Upper lobe of left lung (tissue), 6 donors: ENCODE measurements around the gene CTNNBL1. TPM values are rescaled to one million over a fixed set of nuclear protein-coding genes. Genes with fewer than 3 reads are reported as not detected.

Experiments
- ATAC-seq, 2 donors: fragments of 200-7000 bp; cut with Tn5 transposase; one replicate each; pipeline ENCODE4 v1.9.1; 2022; ENCODE audit warnings: mild to moderate bottlenecking in 2 of 2, moderate library complexity in 2 of 2; ENCODE audit not compliant: low FRiP score in 2 of 2
- DNase-seq, 2 donors: peaks; one replicate each; pipeline ENCODE4 v3.0.0-alpha.2; 2019 to 2020
- H3K27ac ChIP-seq, 4 donors: fragments of 200-600 bp; sonication (generic); one replicate each; pipeline ENCODE4 v1.5.1; 2016 to 2019
- H3K27me3 ChIP-seq, 4 donors: fragments of 200-600 bp; sonication (generic); one replicate each; pipeline ENCODE4 v1.5.1; 2017 to 2019
- H3K36me3 ChIP-seq, 4 donors: fragments of 200-600 bp; sonication (generic); one replicate each; pipeline ENCODE4 v1.5.1; 2016 to 2019
- H3K4me1 ChIP-seq, 4 donors: fragments of 200-600 bp; sonication (generic); one replicate each; pipeline ENCODE4 v1.5.1; 2018 to 2019
- H3K4me3 ChIP-seq, 4 donors: fragments of 200-600 bp; sonication (generic); one replicate each; pipeline ENCODE4 v1.5.1; 2017 to 2019; ENCODE audit warnings: mild to moderate bottlenecking in 2 of 4, moderate library complexity in 1 of 4
- H3K9me3 ChIP-seq, 4 donors: fragments of 200-600 bp; sonication (generic); one replicate each; pipeline ENCODE4 v1.5.1; 2018 to 2019
- EP300 ChIP-seq, 4 donors: sonication (generic); formaldehyde crosslinking; IDR thresholded peaks; one replicate each; pipeline ENCODE4 v1.5.1; 2017; ENCODE audit warnings: antibody characterized with exemption in 4 of 4, control low read depth in 2 of 4
- POLR2A ChIP-seq, 4 donors: fragments of 450-650 bp; IDR thresholded peaks; one replicate each; pipeline ENCODE4 v1.5.1; 2016 to 2017; ENCODE audit warnings: antibody characterized with exemption in 4 of 4, mild to moderate bottlenecking in 2 of 4
- POLR2AphosphoS5 ChIP-seq, 2 donors: sonication (generic); formaldehyde crosslinking; IDR thresholded peaks; one replicate each; pipeline ENCODE4 v1.5.1; 2017; ENCODE audit warnings: antibody characterized with exemption in 2 of 2
- WGBS, 2 donors: methylation state at CpG; one replicate each; pipeline ENCODE4 v1.1.5; 2017 to 2018; 5-methylcytosine and 5-hydroxymethylcytosine counted together
- total RNA-seq, 6 donors: library from RNA; depleted of rRNA in 4 of 6; stranded (reverse); fragments of >200 nt in 4 of 6; gene quantifications; one replicate each; pipeline versions ENCODE4 v1.1.0 to v1.2.1, GENCODE V29; 2016 to 2021
- TF ChIP-seq, protein P1 (sequence below), 6 experiments: fragments of 450-650 bp in 4 of 6; fragments of 200-600 bp in 2 of 6; sonication (generic) in 2 of 6; IDR thresholded peaks; one replicate each; pipeline ENCODE4 v1.5.1; 2016 to 2019; ENCODE audit warnings: antibody characterized with exemption in 6 of 6
- donor health status: DM: no; HTN: no; CAD: no; lungs with moderate emphysema.
- donor health status: DM: no; HTN: yes; CAD: no; lungs with severe emphysema.

The CTNNBL1 gene
- total RNA-seq, 6 donors from 2014 or later, result 25.1 to 61.0 (median 29.1) TPM

DNA sequence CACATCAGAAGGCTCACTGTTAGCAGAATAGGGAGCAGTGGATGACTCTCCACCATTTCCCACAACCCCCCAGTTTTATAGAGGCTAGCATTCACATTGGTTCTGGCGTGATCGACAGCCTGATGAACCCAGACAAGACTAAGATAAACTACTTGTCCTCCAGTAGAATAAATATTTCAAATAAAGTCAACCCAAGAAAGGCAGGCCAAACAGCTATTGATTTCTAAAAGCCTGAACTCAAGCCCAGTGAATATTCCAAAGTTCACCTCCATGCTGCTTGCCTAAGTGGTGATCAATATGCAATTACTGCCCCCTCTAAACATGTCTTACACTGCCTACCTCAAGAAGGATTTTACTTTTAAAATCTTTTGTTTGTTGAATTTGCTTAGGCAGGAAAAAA lies 104.5 kb downstream of the CTNNBL1 start:
- DNase-seq (no peak), ATAC-seq (no peak)
- Histone ChIP-seq H3K27me3 (no peaks in the 10 kb centered on the region), H3K36me3 (peaks cover 0 to 36% (median 7%) of the 10 kb centered on the region in 4 donors), H3K4me3 (no peak overlapping the region), H3K4me1 (no peaks in the 10 kb centered on the region), H3K27ac (no peak overlapping the region), H3K9me3 (no peaks in the 10 kb centered on the region)
- TF ChIP-seq, protein P1, sequence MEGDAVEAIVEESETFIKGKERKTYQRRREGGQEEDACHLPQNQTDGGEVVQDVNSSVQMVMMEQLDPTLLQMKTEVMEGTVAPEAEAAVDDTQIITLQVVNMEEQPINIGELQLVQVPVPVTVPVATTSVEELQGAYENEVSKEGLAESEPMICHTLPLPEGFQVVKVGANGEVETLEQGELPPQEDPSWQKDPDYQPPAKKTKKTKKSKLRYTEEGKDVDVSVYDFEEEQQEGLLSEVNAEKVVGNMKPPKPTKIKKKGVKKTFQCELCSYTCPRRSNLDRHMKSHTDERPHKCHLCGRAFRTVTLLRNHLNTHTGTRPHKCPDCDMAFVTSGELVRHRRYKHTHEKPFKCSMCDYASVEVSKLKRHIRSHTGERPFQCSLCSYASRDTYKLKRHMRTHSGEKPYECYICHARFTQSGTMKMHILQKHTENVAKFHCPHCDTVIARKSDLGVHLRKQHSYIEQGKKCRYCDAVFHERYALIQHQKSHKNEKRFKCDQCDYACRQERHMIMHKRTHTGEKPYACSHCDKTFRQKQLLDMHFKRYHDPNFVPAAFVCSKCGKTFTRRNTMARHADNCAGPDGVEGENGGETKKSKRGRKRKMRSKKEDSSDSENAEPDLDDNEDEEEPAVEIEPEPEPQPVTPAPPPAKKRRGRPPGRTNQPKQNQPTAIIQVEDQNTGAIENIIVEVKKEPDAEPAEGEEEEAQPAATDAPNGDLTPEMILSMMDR (IDR thresholded peaks at IDR 0.05), result no peak
- WGBS, 2 donors, result 90 to 94% methylated on average over 2 of the region's 2 CpGs

DNA sequence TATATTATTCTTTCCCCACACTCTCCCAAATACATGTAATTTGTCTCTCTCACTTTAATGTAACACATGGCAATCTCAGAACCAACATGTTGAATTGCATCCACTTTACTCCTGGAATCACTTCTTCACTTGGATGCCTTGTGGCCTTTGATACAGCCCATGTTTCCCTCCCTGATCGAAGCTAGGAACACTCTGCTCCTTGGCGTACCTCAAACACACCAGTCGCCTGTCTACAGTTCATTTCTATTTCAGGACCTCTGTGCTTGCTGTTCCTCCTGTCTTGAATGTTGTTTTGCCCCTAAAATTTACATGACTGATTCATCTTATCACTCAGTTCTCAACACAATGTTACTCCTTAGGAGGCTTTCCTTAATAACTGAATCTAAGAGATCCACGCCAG lies 106.8 kb downstream of the CTNNBL1 start:
- WGBS, 2 donors, result 92 to 96% methylated on average over 4 of the region's 4 CpGs
- no peaks in the 10 kb centered on the region for H3K27me3 ChIP-seq
- H3K27ac ChIP-seq, result no peak overlapping the region
- no peak overlapping the region for H3K4me3 ChIP-seq
- no peak for TF ChIP-seq POLR2A (IDR thresholded peaks at IDR 0.05)
- no peak for TF ChIP-seq EP300 (IDR thresholded peaks at IDR 0.05)
- TF ChIP-seq POLR2AphosphoS5 (IDR thresholded peaks at IDR 0.05), result no peak
- TF ChIP-seq, protein P1 (IDR thresholded peaks at IDR 0.05), result no peak
- peaks cover 0 to 6% (median 3%) of the 10 kb centered on the region in 4 donors for H3K4me1 ChIP-seq
- no peak for DNase-seq
- no peaks in the 10 kb centered on the region for H3K9me3 ChIP-seq
- no peak for ATAC-seq
- peaks cover 0 to 44% (median 9%) of the 10 kb centered on the region in 4 donors for H3K36me3 ChIP-seq

DNA sequence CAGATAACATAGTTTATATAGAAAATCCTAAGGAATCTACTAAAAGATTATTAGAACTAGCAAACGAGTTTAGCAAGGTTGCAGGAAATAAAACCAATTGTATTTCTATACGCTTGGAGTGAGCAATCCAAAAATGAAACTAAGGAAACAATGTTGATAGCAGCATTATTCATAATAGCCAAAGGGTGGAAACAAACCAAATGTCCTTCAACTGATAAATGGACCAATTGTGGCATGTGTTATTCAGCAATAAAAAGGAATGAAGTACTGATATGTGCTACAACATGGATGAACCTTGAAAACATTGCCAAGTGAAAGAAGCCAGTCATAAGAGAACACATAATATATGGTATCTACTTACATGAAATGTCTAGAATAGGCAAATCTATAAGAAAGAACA lies 108.1 kb downstream of the CTNNBL1 start:
- 53% methylated on average over 2 of the region's 2 CpGs for WGBS, 2 donors
- Histone ChIP-seq H3K27ac (no peak overlapping the region), H3K4me3 (no peak overlapping the region), H3K9me3 (no peaks in the 10 kb centered on the region), H3K4me1 (peaks cover 0 to 6% (median 3%) of the 10 kb centered on the region in 4 donors), H3K36me3 (peaks cover 0 to 48% (median 11%) of the 10 kb centered on the region in 4 donors), H3K27me3 (no peaks in the 10 kb centered on the region)
- ATAC-seq (no peak), DNase-seq (no peak)
- TF ChIP-seq EP300 (IDR thresholded peaks at IDR 0.05), result no peak
- TF ChIP-seq, protein P1 (IDR thresholded peaks at IDR 0.05), result no peak
- no peak for TF ChIP-seq POLR2A (IDR thresholded peaks at IDR 0.05)
- no peak for TF ChIP-seq POLR2AphosphoS5 (IDR thresholded peaks at IDR 0.05)

DNA sequence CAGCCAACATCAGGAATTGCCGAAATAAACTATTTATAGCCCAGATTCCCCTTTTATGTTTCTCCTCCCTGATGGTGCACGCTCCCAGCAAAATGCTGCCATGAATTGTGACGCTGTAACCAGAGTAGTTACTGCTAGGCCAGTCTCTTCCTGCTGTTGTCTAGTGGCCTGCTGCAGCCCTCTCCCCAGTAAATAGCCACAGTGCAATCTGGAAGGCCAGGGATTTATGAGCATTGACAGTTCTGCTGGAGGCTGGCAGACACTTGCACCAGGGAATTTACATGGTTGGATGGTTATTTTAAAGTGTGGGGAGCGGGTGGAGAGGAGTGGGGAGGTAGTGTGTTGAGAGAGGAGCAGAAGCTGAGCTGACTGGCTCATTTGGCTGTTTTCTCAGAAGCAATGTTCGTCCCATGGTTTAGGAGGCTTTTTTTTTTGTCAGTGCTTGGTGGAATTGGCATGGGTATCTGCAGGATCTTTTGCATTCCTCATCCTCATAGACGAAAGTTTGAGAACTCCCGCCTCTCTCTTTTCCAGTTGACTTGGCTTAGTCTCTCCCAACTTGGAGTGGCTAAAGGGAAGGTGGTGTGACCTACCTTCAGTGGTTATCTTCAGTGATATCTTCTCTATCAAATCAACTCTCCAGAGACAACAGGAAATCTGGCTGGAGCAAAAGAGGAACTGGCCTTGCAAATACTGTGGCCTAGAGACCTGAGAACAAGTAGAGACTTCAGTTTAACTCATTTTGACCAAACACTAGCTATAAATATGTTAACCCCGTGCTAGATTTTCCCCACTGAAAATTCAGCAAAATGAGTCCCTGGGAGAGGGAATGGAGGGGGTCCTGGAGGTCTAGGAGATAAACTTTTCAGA lies 109.8 kb downstream of the CTNNBL1 start:
- peak overlapping the region in 1 of 4 donors; percentile 21 for H3K27ac ChIP-seq
- WGBS, 2 donors, result 72 to 82% methylated on average over 8 of the region's 8 CpGs
- H3K4me3 ChIP-seq, result no peak overlapping the region
- H3K4me1 ChIP-seq, result peaks cover 0 to 6% (median 3%) of the 10 kb centered on the region in 4 donors
- ATAC-seq (peak in 1 of 2 donors; percentile 17), DNase-seq (no peak)
- no peaks in the 10 kb centered on the region for H3K27me3 ChIP-seq
- no peaks in the 10 kb centered on the region for H3K9me3 ChIP-seq
- H3K36me3 ChIP-seq, result peaks cover 0 to 41% (median 9%) of the 10 kb centered on the region in 4 donors
- TF ChIP-seq POLR2AphosphoS5 (IDR thresholded peaks at IDR 0.05), result no peak
- no peak for TF ChIP-seq POLR2A (IDR thresholded peaks at IDR 0.05)
- TF ChIP-seq EP300 (IDR thresholded peaks at IDR 0.05), result no peak
- TF ChIP-seq, protein P1 (IDR thresholded peaks at IDR 0.05), result no peak
